Ureter (tissue), 1 donor: Measurements from ENCODE around the gene MORC3. TPM values are rescaled to one million over a fixed set of nuclear protein-coding genes. Genes with fewer than 3 reads are reported as not detected.
"Not testable (repeated sequence)": the region's sequence is repeated elsewhere in the genome, so short reads cannot be mapped to it uniquely, and the experiment has no call there.

Source experiments
- DNase-seq: peaks from one replicate; pipeline ENCODE4 v3.0.0-alpha.2; 2020; ENCODE audit warnings: low spot score
- total RNA-seq: library from RNA; stranded (reverse); gene quantifications from one replicate; pipeline ENCODE4 v1.2.4, GENCODE V29; 2023
- donor health status: DM: yes; HTN: yes; CAD: no.

Gene MORC3, protein sequence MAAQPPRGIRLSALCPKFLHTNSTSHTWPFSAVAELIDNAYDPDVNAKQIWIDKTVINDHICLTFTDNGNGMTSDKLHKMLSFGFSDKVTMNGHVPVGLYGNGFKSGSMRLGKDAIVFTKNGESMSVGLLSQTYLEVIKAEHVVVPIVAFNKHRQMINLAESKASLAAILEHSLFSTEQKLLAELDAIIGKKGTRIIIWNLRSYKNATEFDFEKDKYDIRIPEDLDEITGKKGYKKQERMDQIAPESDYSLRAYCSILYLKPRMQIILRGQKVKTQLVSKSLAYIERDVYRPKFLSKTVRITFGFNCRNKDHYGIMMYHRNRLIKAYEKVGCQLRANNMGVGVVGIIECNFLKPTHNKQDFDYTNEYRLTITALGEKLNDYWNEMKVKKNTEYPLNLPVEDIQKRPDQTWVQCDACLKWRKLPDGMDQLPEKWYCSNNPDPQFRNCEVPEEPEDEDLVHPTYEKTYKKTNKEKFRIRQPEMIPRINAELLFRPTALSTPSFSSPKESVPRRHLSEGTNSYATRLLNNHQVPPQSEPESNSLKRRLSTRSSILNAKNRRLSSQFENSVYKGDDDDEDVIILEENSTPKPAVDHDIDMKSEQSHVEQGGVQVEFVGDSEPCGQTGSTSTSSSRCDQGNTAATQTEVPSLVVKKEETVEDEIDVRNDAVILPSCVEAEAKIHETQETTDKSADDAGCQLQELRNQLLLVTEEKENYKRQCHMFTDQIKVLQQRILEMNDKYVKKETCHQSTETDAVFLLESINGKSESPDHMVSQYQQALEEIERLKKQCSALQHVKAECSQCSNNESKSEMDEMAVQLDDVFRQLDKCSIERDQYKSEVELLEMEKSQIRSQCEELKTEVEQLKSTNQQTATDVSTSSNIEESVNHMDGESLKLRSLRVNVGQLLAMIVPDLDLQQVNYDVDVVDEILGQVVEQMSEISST
- total RNA-seq, result 59.3 TPM

DNA sequence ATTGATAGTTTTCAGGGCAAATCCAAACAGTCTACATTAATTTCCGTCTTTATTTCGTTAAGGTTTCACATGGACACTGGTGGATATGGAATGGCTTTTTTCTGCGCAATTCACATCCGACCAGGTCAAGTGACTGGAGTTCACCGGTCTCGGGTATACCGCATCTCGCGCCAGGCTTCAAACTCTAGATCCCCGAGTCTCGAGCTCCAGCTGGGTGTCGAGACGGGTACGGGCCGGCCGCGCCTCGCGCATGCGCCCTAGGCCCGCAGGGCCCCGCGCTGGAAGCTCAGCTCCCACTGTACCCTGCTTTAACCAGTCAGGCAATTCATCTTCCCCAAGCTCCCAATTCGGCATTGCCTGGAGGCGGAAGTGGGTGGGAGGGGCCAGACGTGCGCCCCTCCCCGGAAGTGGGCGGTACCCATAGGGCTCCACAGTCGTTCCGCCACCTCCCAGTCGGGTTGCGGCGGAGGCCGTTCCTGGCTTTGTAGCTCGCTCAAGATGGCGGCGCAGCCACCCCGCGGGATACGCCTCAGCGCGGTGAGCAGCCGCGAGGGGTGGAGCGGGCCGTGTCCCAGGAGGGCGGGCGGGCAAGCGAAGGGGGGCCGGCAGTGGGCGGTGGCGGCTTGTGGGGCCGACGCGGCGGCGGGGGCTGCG is at the start of gene MORC3:
MORC3 (plus strand) TSS at position 431 of the 654 bp plus-strand sequence; CDS start at position 499, 68 bp downstream.
- DNase-seq, result peak; percentile 99

DNA sequence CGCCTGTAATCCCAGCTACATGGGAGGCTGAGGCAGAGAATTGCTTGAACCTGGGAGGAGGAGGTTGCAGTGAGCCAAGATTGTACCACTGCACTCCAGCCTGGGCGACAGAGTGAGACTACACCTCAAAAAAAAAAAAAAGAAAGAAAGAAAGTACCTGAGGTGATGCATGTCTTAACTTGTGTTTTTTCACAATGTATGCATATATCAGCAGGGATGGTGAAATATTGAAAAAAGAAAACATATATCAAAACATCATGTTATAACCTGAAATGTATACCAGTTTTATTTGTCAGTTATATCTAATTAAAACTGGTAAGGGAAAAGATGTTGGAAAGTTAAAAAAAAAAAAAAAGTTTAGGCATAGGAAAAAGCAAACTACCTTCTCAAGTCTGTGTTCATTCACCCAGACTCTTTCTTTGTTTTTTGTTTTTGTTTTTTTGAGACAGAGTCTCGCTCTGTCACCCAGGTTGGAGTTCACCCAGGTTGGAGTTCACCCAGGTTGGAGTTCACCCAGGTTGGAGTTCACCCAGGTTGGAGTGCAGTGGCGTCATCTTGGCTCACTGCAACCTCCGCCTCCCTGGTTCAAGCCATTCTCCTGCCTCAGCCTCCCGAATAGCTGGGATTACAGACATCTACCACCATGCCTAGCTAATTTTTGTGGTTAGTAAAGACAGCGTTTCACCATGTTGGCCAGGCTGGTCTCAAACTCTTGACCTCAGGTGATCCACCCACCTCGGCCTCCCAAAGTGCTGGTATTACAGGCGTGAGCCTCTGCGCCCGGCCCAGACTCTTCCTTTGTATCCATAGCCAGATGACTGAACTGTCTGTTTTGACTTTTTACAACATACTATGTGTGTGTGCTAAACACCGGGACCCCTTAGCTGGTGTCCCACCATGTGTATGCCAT is 49.0 kb upstream of the MORC3 start:
- DNase-seq, result not testable (repeated sequence)

DNA sequence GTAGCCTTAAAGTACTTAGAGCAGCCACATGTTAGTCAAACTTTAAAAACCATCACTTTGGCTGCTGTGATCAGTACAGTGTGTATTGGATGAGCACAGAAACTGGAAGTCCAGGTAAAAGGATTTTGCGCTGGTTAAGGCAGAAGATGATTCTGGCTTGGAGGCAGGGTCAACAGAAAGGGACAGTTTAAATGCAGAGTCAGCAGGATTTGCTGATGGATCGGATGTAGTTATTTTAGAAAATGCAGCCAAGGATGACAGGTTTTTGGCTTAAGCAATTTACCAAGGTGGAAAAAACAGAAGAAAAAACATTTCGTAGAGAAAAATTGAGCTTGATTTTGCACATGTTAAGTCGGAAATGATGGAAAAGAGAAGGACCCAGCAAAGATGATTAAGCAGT is 45.9 kb upstream of the MORC3 start:
- no peak for DNase-seq

DNA sequence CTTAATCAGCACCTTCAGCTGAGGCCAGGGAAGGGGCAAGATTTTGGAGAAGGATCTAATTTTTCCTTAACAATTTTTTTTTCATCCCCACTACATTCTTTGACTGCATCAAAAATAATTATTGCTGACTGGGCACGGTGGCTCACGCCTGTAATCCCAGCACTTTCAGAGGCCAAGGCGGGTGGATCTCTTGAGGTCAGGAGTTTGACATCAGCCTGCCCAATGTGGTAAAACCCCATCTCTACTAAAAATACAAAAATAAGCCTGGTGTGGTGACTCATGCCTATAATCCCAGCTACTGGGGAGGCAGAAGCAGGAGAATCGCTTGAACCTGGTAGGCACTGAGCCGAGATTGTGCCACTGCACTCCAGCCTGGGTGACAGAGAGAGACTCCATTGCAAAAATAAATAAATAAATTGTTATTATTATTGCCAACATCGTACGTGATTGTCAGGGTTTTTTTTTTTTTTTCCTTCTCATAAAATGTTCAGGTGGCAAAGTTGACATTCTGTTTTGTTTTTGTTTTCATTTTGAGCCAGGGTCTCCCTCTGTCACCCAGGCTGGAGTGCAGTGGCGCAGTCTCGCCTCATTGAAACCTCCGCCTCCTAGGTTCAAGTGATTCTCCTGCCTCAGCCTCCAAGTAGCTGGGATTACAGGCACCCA is 37.3 kb upstream of the MORC3 start:
- no peak for DNase-seq

DNA sequence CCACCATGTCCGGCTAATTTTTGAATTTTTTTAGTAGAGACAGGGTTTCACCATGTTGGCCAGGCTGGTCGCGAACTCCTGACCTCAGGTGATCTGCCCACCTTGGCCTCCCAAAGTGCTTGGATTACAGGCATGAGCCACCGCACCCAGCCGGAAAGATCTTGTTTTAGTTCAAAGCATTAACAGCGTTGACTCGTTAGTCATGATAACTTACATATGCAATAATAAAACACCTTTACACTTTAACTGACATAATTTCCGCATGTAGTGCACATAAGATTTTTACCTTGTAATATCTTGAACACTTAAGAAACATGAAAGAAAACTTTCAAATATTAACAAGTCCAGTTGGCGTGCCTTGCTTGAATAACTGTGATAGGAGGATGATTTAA is 36.8 kb upstream of the MORC3 start:
- DNase-seq, result not testable (repeated sequence)

DNA sequence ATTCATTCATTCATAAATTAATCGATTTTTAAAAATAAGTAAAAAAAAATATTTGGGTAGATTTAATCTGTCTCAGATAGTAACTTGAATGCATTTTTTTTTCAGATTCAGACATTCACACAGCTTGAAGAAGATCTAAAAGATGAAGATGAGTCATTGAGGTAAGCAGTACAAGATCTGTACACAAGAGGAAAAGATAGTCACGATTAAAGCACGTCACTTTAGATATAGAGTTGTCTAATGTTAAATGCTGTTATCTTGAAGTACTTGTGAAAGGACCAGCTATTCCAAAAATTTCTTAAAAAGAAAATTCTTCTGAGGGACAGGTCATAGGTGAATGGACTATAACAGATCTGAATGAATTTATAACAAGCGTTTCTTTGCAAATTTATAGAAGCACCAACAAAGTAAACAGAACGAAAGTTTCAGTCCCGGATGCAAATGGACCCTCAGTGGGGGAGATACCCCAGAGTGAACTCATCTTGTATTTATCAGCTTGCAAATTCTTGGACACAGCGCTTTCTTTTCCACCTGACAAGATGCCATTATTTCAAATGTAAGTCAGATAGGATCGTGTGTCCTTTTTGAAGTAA is 31.2 kb upstream of the MORC3 start:
- no peak for DNase-seq

DNA sequence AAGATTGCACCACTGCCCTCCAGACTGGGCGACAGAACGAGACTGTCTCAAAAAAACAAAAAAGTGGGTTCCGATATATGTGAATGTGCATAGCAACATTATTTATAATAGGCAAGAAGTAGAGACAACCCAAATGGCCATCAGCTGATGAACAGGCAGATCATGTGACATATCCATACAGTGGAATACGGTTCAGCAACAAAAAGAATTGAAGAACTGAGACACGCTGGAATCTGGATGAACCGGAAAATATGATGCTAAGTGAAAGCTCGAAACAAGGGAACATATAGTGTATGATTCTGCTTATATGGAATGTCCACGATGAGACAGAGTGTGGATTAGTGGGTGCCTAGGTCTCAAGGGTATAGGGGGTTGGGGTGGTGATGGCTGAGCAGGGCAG is 28.5 kb upstream of the MORC3 start:
- no peak for DNase-seq

DNA sequence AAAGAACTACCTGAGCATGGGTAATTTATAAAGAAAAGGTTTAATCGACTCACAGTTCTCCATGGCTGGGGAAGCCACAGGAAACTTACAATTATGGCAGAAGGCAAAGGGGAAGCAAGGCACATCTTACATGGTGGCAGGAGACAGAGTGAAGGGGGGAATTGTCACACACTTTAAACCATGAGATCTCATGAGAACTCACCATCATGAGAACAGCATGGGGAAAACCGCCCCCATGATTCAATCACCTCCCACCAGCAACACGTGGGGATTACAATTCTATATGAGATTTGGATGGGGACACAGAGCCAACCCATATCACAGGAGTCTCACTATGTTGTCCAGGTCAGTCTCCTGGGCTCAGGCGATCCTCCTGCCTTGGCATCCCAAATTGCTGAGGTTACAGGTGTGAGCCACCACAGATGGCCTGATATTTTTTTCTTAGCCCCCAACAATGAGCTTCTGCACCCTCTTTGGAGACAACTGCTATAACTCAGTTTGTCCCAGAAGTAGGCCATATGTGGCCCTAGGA is 22.5 kb upstream of the MORC3 start:
- DNase-seq, result no peak

DNA sequence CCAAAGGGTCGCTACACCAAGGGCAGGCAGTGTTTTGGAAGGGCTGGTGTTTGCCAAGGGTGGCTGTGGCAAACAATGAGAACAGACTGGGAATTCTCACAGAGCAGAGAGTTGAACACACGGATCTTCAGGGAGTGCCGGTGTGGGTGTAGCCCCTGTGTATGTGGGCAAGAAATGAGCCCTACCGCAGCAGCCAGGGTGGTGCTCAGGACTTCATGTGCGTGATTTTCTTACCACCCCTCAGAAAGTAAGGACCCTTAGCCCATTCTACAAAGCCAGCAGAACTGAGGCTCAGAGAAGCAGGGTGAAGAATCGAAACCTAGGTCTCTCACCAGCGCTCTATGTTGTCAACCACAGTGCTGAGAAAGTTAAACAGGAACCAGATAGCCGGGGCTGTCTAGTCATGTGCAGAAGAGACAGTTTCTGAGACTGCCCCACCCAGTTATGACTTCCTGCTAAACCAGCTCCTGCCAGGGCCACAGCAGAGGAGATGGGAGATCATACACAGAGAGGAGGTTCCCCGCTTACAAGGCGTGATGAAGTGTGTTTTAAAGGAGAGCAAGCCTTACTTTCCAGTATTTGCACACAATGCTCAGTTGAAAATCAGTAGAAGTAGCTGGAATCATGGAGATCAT is 21.9 kb upstream of the MORC3 start:
- DNase-seq, result peak; percentile 84

DNA sequence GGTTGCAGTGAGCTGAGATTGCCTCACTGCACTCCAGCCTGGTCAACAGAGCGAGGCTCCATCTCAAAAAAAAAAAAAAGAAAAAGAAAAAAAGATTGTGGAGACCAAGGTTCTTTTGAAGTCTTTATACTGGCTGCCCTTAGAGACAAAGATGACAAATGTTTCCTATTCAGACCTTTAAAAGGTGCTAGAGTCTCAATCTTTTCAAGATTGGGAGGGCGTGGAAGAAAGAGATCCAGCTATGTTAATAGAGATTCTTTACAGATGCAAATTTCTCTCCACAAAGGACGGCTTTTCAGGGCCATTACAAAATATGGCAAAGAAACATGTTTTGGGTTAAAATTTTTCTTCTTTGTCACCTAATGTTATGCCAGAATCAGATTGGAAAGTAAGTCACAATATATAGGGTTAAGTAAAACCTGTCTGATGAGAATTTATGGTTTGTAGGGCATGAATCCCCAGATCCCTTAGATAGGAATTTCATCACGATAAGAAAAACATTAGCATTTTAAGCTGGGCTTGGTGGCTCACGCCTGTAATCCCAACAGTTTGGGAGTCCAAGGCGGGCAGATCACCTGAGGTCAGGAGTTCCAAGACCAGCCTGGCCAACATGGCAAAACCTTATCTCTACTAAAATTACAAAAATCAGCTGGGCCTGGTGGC is 13.0 kb upstream of the MORC3 start:
- no peak for DNase-seq

DNA sequence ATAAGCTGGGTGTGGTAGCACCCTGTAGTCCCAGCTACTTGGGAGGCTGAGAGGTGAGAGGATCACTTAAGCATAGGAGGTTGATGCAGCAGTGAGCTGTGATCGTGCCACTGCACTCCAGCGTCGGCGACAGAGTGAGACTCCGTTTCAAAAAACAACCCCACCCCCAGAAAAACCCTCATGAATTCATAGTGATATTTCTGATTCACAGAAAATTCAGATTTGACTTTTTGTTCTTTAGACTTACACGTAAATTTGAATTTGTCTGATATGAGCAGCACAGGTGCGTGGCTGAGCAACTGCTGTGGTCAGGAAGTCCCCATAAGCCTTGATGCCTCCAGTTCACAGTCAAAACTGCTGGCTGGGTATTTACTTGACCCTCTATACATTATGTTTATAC is 10.0 kb upstream of the MORC3 start:
- no peak for DNase-seq

DNA sequence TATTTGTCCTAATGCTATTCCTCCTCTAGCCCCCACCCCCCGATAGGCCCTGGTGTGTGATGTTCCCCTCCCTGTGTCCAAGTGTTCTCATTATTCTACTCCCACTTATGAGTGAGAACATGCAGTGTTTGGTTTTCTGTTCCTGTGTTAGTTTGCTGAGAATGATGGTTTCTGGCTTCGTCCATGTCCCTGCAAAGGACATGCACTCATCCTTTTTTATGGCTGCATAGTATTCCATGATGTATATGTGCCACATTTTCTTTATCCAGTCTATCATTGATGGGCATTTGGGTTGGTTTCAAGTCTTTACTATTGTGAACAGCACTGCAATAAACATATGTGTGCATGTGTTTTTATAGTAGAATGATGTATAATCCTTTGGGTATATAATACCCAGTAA is 6.6 kb upstream of the MORC3 start:
- not testable (repeated sequence) for DNase-seq

DNA sequence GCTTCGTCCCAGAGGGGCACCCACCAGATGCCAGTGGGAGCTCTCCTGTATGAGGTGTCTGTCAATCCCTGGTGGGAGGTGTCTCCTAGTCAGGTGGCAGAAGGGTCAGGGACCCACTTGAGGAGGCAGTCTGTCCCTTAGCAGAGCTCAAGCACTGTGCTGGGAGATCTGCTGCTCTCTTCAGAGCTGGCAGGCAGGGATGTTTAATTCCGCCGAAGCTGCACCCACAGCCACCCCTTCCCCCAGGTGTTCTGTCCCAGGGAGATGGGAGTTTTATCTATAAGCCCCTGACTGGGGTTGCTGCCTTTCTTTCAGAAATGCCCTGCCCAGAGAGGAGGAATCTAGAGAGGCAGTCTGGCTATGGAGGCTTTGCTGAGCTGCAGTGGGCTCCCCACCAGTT is 4.0 kb upstream of the MORC3 start:
- DNase-seq, result not testable (repeated sequence)

DNA sequence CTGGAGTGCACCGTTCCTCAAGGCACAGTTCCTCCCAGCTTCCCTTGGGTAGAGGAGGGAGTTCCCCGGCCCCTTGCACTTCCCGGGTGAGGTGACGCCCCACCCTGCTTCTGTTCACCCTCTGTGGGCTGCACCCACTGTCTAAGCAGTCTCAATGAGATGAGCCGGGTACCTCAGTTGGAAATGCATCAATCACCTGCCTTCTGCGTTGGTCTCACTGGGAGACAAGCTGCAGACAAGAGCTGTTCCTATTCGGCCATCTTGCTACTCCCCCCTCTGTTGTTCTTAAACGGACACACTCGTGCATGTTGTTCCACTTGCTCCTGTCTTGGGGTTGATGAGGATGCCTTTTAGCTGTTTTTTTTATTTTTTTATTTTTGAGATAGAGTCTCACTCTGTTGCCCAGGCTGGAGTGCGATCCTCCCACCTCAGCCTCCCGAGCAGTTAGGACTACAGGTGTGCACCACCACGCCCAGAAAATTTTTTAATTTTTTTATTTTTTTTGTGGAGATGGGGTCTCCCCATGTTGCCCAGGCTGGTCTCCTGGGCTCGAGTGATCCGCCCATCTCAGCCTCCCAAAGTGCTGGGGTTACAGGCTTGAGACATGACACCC is 3.0 kb upstream of the MORC3 start:
- DNase-seq, result no peak

DNA sequence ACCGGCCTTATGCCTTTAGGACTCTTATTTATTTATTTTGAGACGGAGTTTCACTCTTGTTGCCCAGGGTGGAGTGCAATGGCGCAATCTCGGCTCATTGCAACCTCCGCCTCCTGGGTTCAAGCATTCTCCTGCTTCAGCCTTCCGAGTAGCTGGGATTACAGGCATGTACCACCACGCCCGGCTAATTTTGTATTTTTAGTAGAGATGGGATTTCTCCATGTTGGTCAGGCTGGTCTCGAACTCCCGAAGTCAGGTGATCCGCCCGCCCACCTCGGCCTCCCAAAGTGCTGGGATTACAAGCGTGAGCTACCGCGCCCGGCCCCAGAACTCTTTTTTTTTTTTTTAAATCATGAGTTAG is 611 bp upstream of the MORC3 start:
- DNase-seq, result not testable (repeated sequence)

DNA sequence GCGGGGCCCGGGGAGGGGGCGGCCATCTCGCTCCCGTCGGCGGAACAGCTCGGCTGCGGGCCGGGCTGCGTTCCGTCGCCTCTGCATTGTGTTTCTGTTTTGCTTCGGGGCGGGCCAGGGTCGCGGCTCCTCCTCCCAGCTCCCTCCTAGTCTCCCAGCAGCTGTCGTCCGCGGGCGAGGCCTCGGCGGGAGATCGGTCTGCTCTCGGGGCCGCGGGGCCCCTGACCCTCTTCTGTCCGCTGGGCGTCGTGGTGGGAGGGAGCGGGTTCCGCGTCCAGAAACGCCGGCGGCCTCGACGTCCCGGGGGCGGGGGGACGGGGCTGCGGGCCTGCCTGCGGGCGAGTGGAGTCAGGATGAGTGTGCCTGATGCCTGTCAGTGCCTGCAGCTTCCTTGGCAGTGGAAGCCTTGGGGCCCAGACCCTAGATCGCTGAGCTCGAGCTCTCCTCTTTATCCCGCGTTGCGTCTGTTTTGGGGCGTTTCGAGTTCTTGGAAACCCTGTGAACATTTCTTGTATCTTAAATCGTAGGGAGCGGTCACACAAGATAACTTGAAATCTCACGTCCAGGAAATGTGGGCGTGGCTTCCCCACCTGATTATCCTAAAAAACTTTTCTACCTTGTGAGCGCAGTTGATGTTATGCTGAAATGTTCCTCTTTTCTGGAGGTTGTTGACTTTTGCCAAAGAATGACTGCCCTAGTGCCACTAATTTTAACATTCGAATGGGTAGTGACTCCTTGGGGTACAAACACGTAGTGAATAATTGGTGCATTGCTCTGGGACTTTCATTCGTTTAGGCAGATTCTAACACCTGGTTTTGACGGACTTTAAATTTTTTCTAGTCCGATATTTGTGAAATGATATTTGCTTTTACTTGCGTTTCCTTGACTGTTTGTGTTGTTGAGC is 676 bp downstream of the MORC3 start:
- peak; percentile 76 for DNase-seq

DNA sequence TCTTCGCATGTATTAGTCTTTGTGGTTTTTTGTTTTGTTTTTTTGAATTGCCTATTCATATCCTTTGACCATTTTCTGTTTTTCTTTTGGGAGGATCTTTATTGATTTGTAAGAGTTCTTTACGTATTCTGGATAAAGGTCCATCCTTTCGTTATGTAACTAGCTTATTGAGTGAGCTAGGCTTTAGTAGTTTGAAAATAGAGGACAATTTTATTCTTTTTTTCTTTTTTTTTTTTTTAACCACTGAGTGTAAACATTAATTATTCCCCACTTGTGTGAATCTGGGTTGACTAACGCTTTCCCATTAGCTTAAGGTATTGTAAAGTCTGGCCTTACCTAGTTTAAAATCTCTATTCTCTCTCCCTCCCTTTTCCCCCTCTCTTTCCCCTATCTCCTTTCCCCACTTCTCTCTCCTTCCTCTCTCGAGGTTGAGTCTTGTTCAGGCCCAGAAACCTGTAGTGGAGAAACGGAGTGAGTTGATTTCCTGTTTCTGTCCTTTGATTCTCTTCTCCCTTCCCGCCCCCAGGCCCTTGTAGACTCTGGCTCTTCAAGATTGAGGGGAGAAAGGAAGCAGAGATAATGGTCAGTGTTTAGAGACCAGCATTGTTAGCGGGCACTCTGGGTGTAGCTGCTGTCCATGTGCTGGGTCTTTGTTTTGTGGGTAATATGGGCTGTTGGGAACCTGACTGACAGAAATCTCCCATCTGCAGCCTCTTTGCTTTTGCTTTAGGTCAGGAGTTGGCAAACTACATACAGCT is 1.5 kb downstream of the MORC3 start:
- DNase-seq, result no peak
